HFF-Myc (cell line): ENCODE measurements around the gene OR5A2.

Experiments
- DNase-seq: peaks from one replicate; pipeline ENCODE4 v3.0.0-alpha.2; 2011; ENCODE audit warnings: low read depth; ENCODE audit errors: extremely low read depth
- H3K4me3 ChIP-seq: replicated peaks from 2 replicates; pipeline ENCODE4 v1.5.1; 2011; ENCODE audit warnings: low read depth, mild to moderate bottlenecking, control low read depth, low read length
- CTCF ChIP-seq: IDR thresholded peaks from 2 replicates; pipeline ENCODE4 v1.5.1; 2012; ENCODE audit warnings: mild to moderate bottlenecking, low read depth, low read length, control low read depth; ENCODE audit errors: missing control alignments

Gene OR5A2

GRCh38 chr11:59423835-59424234, 2.4 kb downstream of the OR5A2 start:
- no peak for DNase-seq
- no peak for TF ChIP-seq CTCF
- H3K4me3 ChIP-seq, result no peak overlapping the region

GRCh38 chr11:59418156-59418555, 8.1 kb downstream of the OR5A2 start:
- no peak overlapping the region for H3K4me3 ChIP-seq
- DNase-seq, result no peak
- TF ChIP-seq CTCF, result no peak

- H3K4me3 ChIP-seq, result no peak overlapping the region
- no peak for TF ChIP-seq CTCF
- no peak for DNase-seq
Measured at GRCh38 chr11:59417023-59417422, 9.2 kb downstream of the OR5A2 start.

GRCh38 chr11:59416613-59417012, 9.6 kb downstream of the OR5A2 start:
- no peak for TF ChIP-seq CTCF
- H3K4me3 ChIP-seq, result no peak overlapping the region
- DNase-seq, result no peak

GRCh38 chr11:59415111-59415510, 11.1 kb downstream of the OR5A2 start:
- no peak overlapping the region for H3K4me3 ChIP-seq
- TF ChIP-seq CTCF, result no peak
- no peak for DNase-seq

- TF ChIP-seq CTCF, result no peak
- H3K4me3 ChIP-seq, result no peak overlapping the region
- DNase-seq, result no peak
Measured at GRCh38 chr11:59413646-59414045, 12.6 kb downstream of the OR5A2 start.

GRCh38 chr11:59403546-59403945, 22.7 kb downstream of the OR5A2 start:
- TF ChIP-seq CTCF, result no peak
- no peak overlapping the region for H3K4me3 ChIP-seq
- DNase-seq, result no peak
